Memory B cell (primary cell): ENCODE data around the gene PLEKHS1.

Experiments
- ATAC-seq: fragments of 150-1000 bp; cut with Tn5 transposase; 2 replicates; pipeline ENCODE4 v1.10.0; 2021; ENCODE audit warnings: low read depth, mild to moderate bottlenecking, moderate library complexity
- DNase-seq, 2 donors: peaks; one replicate each; pipeline ENCODE4 v3.0.0; 2022; ENCODE audit warnings: low spot score in 2 of 2
- H3K27ac Mint-ChIP-seq: one replicate; pipeline ENCODE4 v1.8.0; 2022; ENCODE audit warnings: mild to moderate bottlenecking, moderate library complexity, mixed read lengths
- H3K27me3 Mint-ChIP-seq: one replicate; pipeline ENCODE4 v1.8.0; 2022; ENCODE audit warnings: mixed read lengths
- H3K36me3 Mint-ChIP-seq: one replicate; pipeline ENCODE4 v1.8.0; 2022; ENCODE audit warnings: mild to moderate bottlenecking, mixed read lengths
- H3K4me1 Mint-ChIP-seq: one replicate; pipeline ENCODE4 v1.8.0; 2022; ENCODE audit warnings: mixed read lengths
- H3K4me3 Mint-ChIP-seq: one replicate; pipeline ENCODE4 v1.8.0; 2022; ENCODE audit warnings: mild to moderate bottlenecking, moderate library complexity, mixed read lengths
- H3K9me3 Mint-ChIP-seq: one replicate; pipeline ENCODE4 v1.8.0; 2022; ENCODE audit warnings: mixed read lengths

The PLEKHS1 gene

GRCh38 chr10:113732160-113732881, 19.2 kb upstream of the PLEKHS1 start:
- no peaks in the 10 kb centered on the region for H3K27me3 Mint-ChIP-seq
- no peak overlapping the region for H3K4me3 Mint-ChIP-seq
- no peak for DNase-seq
- peaks cover 28% of the 10 kb centered on the region for H3K36me3 Mint-ChIP-seq
- ATAC-seq = no peak
- no peaks in the 10 kb centered on the region for H3K4me1 Mint-ChIP-seq
- H3K27ac Mint-ChIP-seq = no peak overlapping the region
- no peaks in the 10 kb centered on the region for H3K9me3 Mint-ChIP-seq

GRCh38 chr10:113732966-113733365, 18.5 kb upstream of the PLEKHS1 start:
- DNase-seq = no peak
- Mint-ChIP-seq H3K27me3 (no peaks in the 10 kb centered on the region), H3K4me1 (no peaks in the 10 kb centered on the region), H3K4me3 (no peak overlapping the region), H3K36me3 (peaks cover 24% of the 10 kb centered on the region), H3K27ac (no peak overlapping the region), H3K9me3 (no peaks in the 10 kb centered on the region)
- ATAC-seq = no peak

- no peak overlapping the region for H3K4me3 Mint-ChIP-seq
- H3K27me3 Mint-ChIP-seq = no peaks in the 10 kb centered on the region
- H3K4me1 Mint-ChIP-seq = no peaks in the 10 kb centered on the region
- H3K9me3 Mint-ChIP-seq = no peaks in the 10 kb centered on the region
- no peak overlapping the region for H3K27ac Mint-ChIP-seq
- H3K36me3 Mint-ChIP-seq = peaks cover 17% of the 10 kb centered on the region
- ATAC-seq = no peak
- no peak for DNase-seq
Measured at GRCh38 chr10:113733635-113734034, 17.8 kb upstream of the PLEKHS1 start.

- DNase-seq (no peak), ATAC-seq (no peak)
- H3K27ac Mint-ChIP-seq = no peak overlapping the region
- peaks cover 7% of the 10 kb centered on the region for H3K27me3 Mint-ChIP-seq
- H3K4me1 Mint-ChIP-seq = no peaks in the 10 kb centered on the region
- H3K36me3 Mint-ChIP-seq = peaks cover 5% of the 10 kb centered on the region
- no peak overlapping the region for H3K4me3 Mint-ChIP-seq
- peaks cover 3% of the 10 kb centered on the region for H3K9me3 Mint-ChIP-seq
Measured at GRCh38 chr10:113735913-113736312, 15.6 kb upstream of the PLEKHS1 start.

GRCh38 chr10:113736576-113736975, 14.9 kb upstream of the PLEKHS1 start:
- Mint-ChIP-seq H3K9me3 (peaks cover 3% of the 10 kb centered on the region), H3K27me3 (peaks cover 7% of the 10 kb centered on the region), H3K4me3 (no peak overlapping the region), H3K36me3 (peaks cover 5% of the 10 kb centered on the region), H3K27ac (no peak overlapping the region), H3K4me1 (no peaks in the 10 kb centered on the region)
- ATAC-seq (no peak), DNase-seq (no peak)

- H3K4me3 Mint-ChIP-seq = no peak overlapping the region
- ATAC-seq = no peak
- H3K9me3 Mint-ChIP-seq = peaks cover 3% of the 10 kb centered on the region
- peaks cover 4% of the 10 kb centered on the region for H3K36me3 Mint-ChIP-seq
- no peak for DNase-seq
- H3K27ac Mint-ChIP-seq = no peak overlapping the region
- peaks cover 2% of the 10 kb centered on the region for H3K4me1 Mint-ChIP-seq
- peaks cover 10% of the 10 kb centered on the region for H3K27me3 Mint-ChIP-seq
Measured at GRCh38 chr10:113739031-113739430, 12.5 kb upstream of the PLEKHS1 start.

GRCh38 chr10:113739577-113739976, 11.9 kb upstream of the PLEKHS1 start:
- H3K4me1 Mint-ChIP-seq = peaks cover 2% of the 10 kb centered on the region
- peaks cover 3% of the 10 kb centered on the region for H3K9me3 Mint-ChIP-seq
- ATAC-seq (no peak), DNase-seq (no peak)
- no peak overlapping the region for H3K4me3 Mint-ChIP-seq
- peaks cover 4% of the 10 kb centered on the region for H3K36me3 Mint-ChIP-seq
- H3K27me3 Mint-ChIP-seq = peaks cover 13% of the 10 kb centered on the region
- no peak overlapping the region for H3K27ac Mint-ChIP-seq

GRCh38 chr10:113740850-113741249, 10.6 kb upstream of the PLEKHS1 start:
- Mint-ChIP-seq H3K27me3 (peaks cover 13% of the 10 kb centered on the region), H3K36me3 (peaks cover 4% of the 10 kb centered on the region), H3K4me1 (peaks cover 2% of the 10 kb centered on the region), H3K27ac (no peak overlapping the region), H3K9me3 (peaks cover 3% of the 10 kb centered on the region), H3K4me3 (no peak overlapping the region)
- no peak for DNase-seq
- ATAC-seq = no peak

GRCh38 chr10:113742466-113742865, 9.0 kb upstream of the PLEKHS1 start:
- Mint-ChIP-seq H3K36me3 (peaks cover 4% of the 10 kb centered on the region), H3K4me1 (peaks cover 2% of the 10 kb centered on the region), H3K27me3 (peaks cover 16% of the 10 kb centered on the region), H3K9me3 (peaks cover 3% of the 10 kb centered on the region), H3K4me3 (no peak overlapping the region), H3K27ac (no peak overlapping the region)
- DNase-seq (no peak), ATAC-seq (no peak)

- Mint-ChIP-seq H3K4me1 (peaks cover 2% of the 10 kb centered on the region), H3K4me3 (no peak overlapping the region), H3K36me3 (peaks cover 4% of the 10 kb centered on the region), H3K9me3 (peaks cover 3% of the 10 kb centered on the region), H3K27me3 (peaks cover 16% of the 10 kb centered on the region), H3K27ac (no peak overlapping the region)
- DNase-seq = no peak
- ATAC-seq = no peak
Measured at GRCh38 chr10:113743594-113743993, 7.9 kb upstream of the PLEKHS1 start.

- H3K4me3 Mint-ChIP-seq = no peak overlapping the region
- peaks cover 2% of the 10 kb centered on the region for H3K36me3 Mint-ChIP-seq
- H3K4me1 Mint-ChIP-seq = peaks cover 2% of the 10 kb centered on the region
- no peak for DNase-seq
- ATAC-seq = no peak
- H3K27ac Mint-ChIP-seq = no peak overlapping the region
- peaks cover 13% of the 10 kb centered on the region for H3K27me3 Mint-ChIP-seq
- H3K9me3 Mint-ChIP-seq = no peaks in the 10 kb centered on the region
Measured at GRCh38 chr10:113745374-113745773, 6.1 kb upstream of the PLEKHS1 start.

GRCh38 chr10:113746217-113746957, 5.1 kb upstream of the PLEKHS1 start:
- Mint-ChIP-seq H3K4me3 (no peak overlapping the region), H3K27ac (no peak overlapping the region), H3K4me1 (peaks cover 2% of the 10 kb centered on the region), H3K9me3 (no peaks in the 10 kb centered on the region), H3K36me3 (peaks cover 2% of the 10 kb centered on the region), H3K27me3 (peaks cover 10% of the 10 kb centered on the region)
- DNase-seq = no peak
- no peak for ATAC-seq

GRCh38 chr10:113752553-113752952, 1.1 kb downstream of the PLEKHS1 start:
- no peak for ATAC-seq

GRCh38 chr10:113753020-113753692, 1.7 kb downstream of the PLEKHS1 start:
- DNase-seq (no peak), ATAC-seq (no peak)
- no peak overlapping the region for H3K27ac Mint-ChIP-seq
- H3K27me3 Mint-ChIP-seq = peaks cover 10% of the 10 kb centered on the region
- no peaks in the 10 kb centered on the region for H3K9me3 Mint-ChIP-seq
- H3K36me3 Mint-ChIP-seq = no peaks in the 10 kb centered on the region
- H3K4me1 Mint-ChIP-seq = no peaks in the 10 kb centered on the region
- H3K4me3 Mint-ChIP-seq = no peak overlapping the region

More at GRCh38 chr10:113752553-113752952, 1.1 kb downstream of the PLEKHS1 start:
- H3K36me3 Mint-ChIP-seq = no peaks in the 10 kb centered on the region
- no peak for DNase-seq
- H3K27me3 Mint-ChIP-seq = peaks cover 10% of the 10 kb centered on the region
- H3K4me3 Mint-ChIP-seq = no peak overlapping the region
- H3K4me1 Mint-ChIP-seq = no peaks in the 10 kb centered on the region
- no peak overlapping the region for H3K27ac Mint-ChIP-seq
- H3K9me3 Mint-ChIP-seq = no peaks in the 10 kb centered on the region
